Activated T-helper 17 cell treated with anti-CD3 and anti-CD28 coated beads, Interleukin-2, amount 50 U/mL, for 72 hours (primary cell): ENCODE results near the gene LSM12. TPM values are rescaled to one million over a fixed set of nuclear protein-coding genes. Genes with fewer than 3 reads are reported as not detected.

Experiments used
- ATAC-seq: fragments of 150-1000 bp; cut with Tn5 transposase; replicated peaks from 2 replicates; pipeline ENCODE4 v1.10.0; 2021; ENCODE audit warnings: mild to moderate bottlenecking, moderate library complexity
- H3K27ac Mint-ChIP-seq: one replicate; pipeline ENCODE4 v1.8.0; 2022; ENCODE audit warnings: mixed read lengths
- H3K27me3 Mint-ChIP-seq: one replicate; pipeline ENCODE4 v1.8.0; 2022; ENCODE audit warnings: mixed read lengths
- H3K36me3 Mint-ChIP-seq: one replicate; pipeline ENCODE4 v1.8.0; 2022; ENCODE audit warnings: low read depth, mild to moderate bottlenecking, mixed read lengths
- H3K4me1 Mint-ChIP-seq: one replicate; pipeline ENCODE4 v1.8.0; 2022; ENCODE audit warnings: mixed read lengths
- H3K4me3 Mint-ChIP-seq: one replicate; pipeline ENCODE4 v1.8.0; 2022; ENCODE audit warnings: mild to moderate bottlenecking, mixed read lengths
- H3K9me3 Mint-ChIP-seq: one replicate; pipeline ENCODE4 v1.8.0; 2022; ENCODE audit warnings: mixed read lengths
- total RNA-seq, 2 donors: library from RNA; stranded (reverse); gene quantifications; one replicate each; pipeline ENCODE4 v1.2.3, GENCODE V29; 2022

Gene LSM12
- total RNA-seq, 2 donors from 2014 or later, result 78.6 to 87.6 TPM

- Mint-ChIP-seq H3K27ac (peak overlapping the region; percentile 55), H3K4me1 (peaks cover 6% of the 10 kb centered on the region), H3K36me3 (peaks cover 41% of the 10 kb centered on the region), H3K27me3 (no peaks in the 10 kb centered on the region), H3K9me3 (no peaks in the 10 kb centered on the region), H3K4me3 (peak overlapping the region; percentile 47)
- peak; percentile 95 for ATAC-seq
Measured at GRCh38 chr17:44086364-44087311, 20.2 kb upstream of the LSM12 start.

GRCh38 chr17:44085908-44086307 is 19.4 kb upstream of the LSM12 start:
- ATAC-seq, result no peak
- Mint-ChIP-seq H3K27ac (peak overlapping the region; percentile 55), H3K27me3 (no peaks in the 10 kb centered on the region), H3K4me3 (no peak overlapping the region), H3K4me1 (peaks cover 6% of the 10 kb centered on the region), H3K36me3 (peaks cover 43% of the 10 kb centered on the region), H3K9me3 (no peaks in the 10 kb centered on the region)

DNA sequence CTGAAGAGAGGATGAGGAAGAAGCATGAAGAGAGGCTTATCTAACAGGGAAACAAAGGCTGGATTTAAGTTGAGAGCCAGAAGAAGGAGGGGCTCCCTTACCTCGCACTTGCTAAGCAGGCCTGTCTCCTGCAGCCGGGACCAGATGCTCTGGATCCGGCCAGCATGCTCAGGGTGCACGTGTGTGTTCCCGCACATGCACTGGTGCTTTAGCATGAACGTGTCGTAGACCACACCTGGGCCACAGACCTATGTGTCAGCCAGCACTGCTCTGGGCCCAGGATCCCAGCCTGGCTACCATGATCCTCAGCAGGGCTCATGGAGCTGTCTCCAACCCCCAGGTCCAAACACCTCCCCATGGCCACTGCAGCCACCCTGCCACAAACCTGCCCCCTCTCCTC is 18.4 kb upstream of the LSM12 start:
- ATAC-seq, result no peak
- Mint-ChIP-seq H3K4me1 (peaks cover 6% of the 10 kb centered on the region), H3K27ac (no peak overlapping the region), H3K4me3 (no peak overlapping the region), H3K27me3 (no peaks in the 10 kb centered on the region), H3K36me3 (peaks cover 52% of the 10 kb centered on the region), H3K9me3 (no peaks in the 10 kb centered on the region)

- Mint-ChIP-seq H3K4me3 (no peak overlapping the region), H3K36me3 (peaks cover 55% of the 10 kb centered on the region), H3K27ac (no peak overlapping the region), H3K27me3 (no peaks in the 10 kb centered on the region), H3K4me1 (peaks cover 6% of the 10 kb centered on the region), H3K9me3 (no peaks in the 10 kb centered on the region)
- no peak for ATAC-seq
Measured at GRCh38 chr17:44084131-44084538, 17.7 kb upstream of the LSM12 start.

- Mint-ChIP-seq H3K27me3 (no peaks in the 10 kb centered on the region), H3K27ac (no peak overlapping the region), H3K4me3 (no peak overlapping the region), H3K4me1 (peaks cover 6% of the 10 kb centered on the region), H3K36me3 (peaks cover 48% of the 10 kb centered on the region), H3K9me3 (no peaks in the 10 kb centered on the region)
- no peak for ATAC-seq
Measured at GRCh38 chr17:44083250-44083849, 16.9 kb upstream of the LSM12 start.

DNA sequence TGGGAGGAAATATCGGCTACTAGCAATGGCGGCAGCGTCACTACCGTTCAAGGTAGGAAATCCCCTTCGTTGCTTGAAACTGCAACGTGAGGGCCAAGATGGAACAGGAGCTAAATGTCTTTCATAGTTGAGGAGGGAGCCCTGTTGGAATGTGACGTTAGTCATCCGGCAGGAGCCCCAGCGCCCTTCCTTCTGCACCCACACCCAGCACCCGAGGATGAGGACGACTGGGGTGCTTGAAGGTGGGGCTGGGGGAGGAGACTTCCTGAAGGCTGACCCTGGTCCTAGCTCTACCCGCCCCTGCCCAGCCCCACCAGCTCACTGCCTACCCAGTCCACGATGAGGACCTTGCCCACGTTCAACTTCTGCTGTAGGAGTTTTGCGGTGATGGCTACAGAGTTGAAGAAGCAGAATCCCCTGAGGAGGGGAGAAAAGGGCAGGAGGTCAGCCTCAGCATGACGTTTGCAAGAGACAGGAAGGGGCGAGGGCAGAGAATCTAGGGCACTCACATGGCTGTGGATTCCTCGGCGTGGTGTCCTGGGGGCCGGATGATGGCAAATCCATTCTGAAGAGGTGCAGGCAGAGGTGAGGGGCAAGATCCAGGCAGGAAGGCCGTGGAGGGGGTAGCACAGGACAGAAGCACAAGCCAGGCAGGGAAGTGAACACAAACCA is 15.9 kb upstream of the LSM12 start:
- ATAC-seq, result no peak
- Mint-ChIP-seq H3K36me3 (peaks cover 54% of the 10 kb centered on the region), H3K4me3 (no peak overlapping the region), H3K27ac (peak overlapping the region; percentile 18), H3K9me3 (no peaks in the 10 kb centered on the region), H3K4me1 (peaks cover 6% of the 10 kb centered on the region), H3K27me3 (no peaks in the 10 kb centered on the region)

DNA sequence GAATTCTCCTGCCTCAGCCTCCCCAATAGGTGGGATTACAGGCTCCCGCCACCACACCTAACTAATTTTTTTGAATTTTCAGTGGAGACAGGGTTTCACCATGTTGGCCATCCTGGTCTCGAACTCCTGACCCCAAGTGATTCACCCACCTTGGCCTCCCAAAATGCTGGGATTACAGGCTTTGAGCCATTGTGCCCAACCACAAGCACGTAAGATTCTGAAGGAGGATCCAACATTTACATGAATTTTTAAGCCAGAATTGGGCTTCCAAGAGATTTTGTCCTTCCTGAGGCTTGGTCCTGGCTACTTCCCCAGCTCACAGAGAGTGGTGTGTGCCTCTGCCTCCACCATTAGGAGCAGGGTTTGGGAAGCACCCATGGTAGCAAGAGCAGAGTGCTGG is 15.2 kb upstream of the LSM12 start:
- no peak for ATAC-seq

GRCh38 chr17:44079877-44080821 is 13.7 kb upstream of the LSM12 start:
- no peak overlapping the region for H3K4me3 Mint-ChIP-seq
- peak overlapping the region; percentile 27 for H3K27ac Mint-ChIP-seq

More for the DNA sequence above, 15.2 kb upstream of the LSM12 start:
- peaks cover under 1% of the 10 kb centered on the region for H3K4me1 Mint-ChIP-seq
- no peaks in the 10 kb centered on the region for H3K9me3 Mint-ChIP-seq
- H3K27me3 Mint-ChIP-seq, result no peaks in the 10 kb centered on the region
- H3K27ac Mint-ChIP-seq, result peak overlapping the region; percentile 54
- H3K4me3 Mint-ChIP-seq, result no peak overlapping the region
- peaks cover 57% of the 10 kb centered on the region for H3K36me3 Mint-ChIP-seq

DNA sequence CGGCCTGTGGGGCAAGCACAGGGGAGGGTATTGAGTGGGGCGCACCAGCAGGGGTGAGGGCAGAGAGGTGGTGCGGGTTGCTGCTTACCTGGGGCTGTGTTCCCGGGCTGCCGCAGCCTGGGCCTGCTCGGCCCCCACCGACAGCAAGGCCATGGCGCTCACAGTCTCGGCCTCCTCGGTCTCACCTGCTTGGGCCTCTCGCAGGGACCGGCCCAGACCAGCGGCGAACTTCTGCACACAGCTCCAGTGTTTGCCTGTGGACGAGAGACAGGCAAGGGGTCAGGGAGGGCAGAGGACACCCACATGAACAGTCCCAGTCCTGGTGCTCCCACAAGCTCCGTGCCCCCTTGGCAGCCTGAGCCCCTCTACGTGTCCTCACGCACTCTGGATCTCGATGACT is 11.9 kb upstream of the LSM12 start:
- Mint-ChIP-seq H3K9me3 (no peaks in the 10 kb centered on the region), H3K4me3 (no peak overlapping the region), H3K27ac (peak overlapping the region; percentile 47), H3K36me3 (peaks cover 51% of the 10 kb centered on the region), H3K4me1 (no peaks in the 10 kb centered on the region), H3K27me3 (no peaks in the 10 kb centered on the region)
- ATAC-seq, result no peak

More at GRCh38 chr17:44079877-44080821, 13.7 kb upstream of the LSM12 start:
- Mint-ChIP-seq H3K4me1 (no peaks in the 10 kb centered on the region), H3K9me3 (no peaks in the 10 kb centered on the region), H3K27me3 (no peaks in the 10 kb centered on the region), H3K36me3 (peaks cover 59% of the 10 kb centered on the region)
- no peak for ATAC-seq

GRCh38 chr17:44077595-44077909 is 11.1 kb upstream of the LSM12 start:
- ATAC-seq, result no peak
- Mint-ChIP-seq H3K4me3 (no peak overlapping the region), H3K4me1 (no peaks in the 10 kb centered on the region), H3K27ac (no peak overlapping the region), H3K27me3 (no peaks in the 10 kb centered on the region), H3K9me3 (no peaks in the 10 kb centered on the region), H3K36me3 (peaks cover 42% of the 10 kb centered on the region)

DNA sequence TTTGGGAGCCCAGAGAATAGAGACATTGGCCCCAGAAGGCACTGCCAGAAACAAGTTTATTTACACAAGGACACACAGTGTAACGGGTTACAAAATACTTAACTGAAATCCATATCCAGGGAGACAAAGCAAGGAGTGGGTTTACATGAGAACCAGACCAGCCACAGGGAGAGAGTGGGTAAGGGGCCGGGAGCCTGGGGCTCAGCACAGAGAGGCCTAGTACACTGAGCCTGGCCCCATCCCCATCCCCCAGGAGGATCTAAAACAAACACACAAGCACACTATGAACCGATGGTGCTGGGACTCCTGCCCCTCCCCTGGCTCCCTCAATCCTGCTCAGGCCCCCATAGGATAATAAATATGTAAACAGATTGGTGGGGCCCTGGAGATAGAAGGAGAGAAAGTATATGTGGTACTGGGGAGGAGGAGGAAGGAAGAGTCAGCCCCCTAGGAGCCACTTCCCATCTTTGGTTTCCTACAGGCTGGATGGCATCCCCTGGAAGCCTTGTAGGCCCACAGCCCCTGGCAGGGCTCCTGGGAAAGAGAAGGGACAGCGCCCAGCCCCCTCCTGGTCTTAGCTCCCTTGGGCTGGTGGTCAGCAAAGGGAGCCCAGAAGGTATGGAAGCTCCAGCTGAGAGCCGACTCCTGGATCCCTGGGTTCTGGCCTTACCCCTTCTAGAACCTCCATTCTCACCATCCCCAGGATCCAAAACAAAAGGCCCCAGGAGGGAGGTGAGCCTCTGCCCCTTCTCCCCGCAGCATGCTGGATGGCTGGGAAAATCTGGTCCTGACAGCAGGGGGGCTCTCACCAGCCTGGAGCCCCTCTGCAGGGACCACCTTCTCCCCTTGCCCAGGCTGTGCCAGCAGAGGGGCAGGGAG is 10.5 kb upstream of the LSM12 start:
- Mint-ChIP-seq H3K27ac (peak overlapping the region; percentile 81), H3K9me3 (no peaks in the 10 kb centered on the region), H3K4me3 (no peak overlapping the region), H3K36me3 (peaks cover 36% of the 10 kb centered on the region), H3K27me3 (no peaks in the 10 kb centered on the region), H3K4me1 (peaks cover 3% of the 10 kb centered on the region)
- ATAC-seq, result no peak

DNA sequence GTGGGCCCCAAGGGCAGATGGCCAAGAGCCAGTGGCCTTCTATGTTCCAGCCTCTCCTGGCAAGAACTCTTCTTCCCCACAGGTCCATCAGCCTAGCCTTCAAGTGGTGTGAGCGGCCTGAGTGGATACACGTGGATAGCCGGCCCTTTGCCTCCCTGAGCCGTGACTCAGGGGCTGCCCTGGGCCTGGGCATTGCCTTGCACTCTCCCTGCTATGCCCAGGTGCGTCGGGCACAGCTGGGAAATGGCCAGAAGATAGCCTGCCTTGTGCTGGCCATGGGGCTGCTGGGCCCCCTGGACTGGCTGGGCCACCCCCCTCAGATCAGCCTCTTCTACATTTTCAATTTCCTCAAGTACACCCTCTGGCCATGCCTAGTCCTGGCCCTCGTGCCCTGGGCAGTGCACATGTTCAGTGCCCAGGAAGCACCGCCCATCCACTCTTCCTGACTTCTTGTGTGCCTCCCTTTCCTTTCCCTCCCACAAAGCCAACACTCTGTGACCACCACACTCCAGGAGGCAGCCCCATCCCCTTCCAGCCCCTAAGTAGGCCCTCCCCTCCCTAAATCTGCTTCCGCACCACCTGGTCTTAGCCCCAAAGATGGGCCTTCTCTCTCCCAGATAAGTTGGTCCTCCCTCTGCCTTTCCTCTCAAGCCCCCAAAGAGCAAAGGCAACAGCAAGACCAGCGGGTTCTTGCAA is 9.3 kb upstream of the LSM12 start:
- Mint-ChIP-seq H3K27me3 (no peaks in the 10 kb centered on the region), H3K9me3 (no peaks in the 10 kb centered on the region), H3K27ac (peak overlapping the region; percentile 81), H3K36me3 (peaks cover 30% of the 10 kb centered on the region), H3K4me1 (peaks cover 8% of the 10 kb centered on the region), H3K4me3 (no peak overlapping the region)
- ATAC-seq, result no peak

DNA sequence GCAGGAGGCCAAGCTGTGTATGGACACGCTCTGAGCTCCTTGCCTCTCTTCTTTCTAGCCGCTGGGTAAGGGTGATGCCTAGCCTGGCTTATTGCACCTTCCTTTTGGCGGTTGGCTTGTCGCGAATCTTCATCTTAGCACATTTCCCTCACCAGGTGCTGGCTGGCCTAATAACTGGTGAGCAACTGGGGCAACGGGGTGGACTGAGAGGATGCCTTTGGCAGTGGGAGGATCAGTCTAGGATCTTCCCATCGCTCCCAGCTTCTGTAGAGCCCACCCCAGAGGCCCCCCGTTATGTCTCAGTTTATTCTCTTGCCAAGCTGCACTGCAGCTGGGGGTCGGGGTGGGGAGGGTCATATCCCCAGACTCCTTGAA is 8.4 kb upstream of the LSM12 start:
- peaks cover 11% of the 10 kb centered on the region for H3K4me1 Mint-ChIP-seq
- no peaks in the 10 kb centered on the region for H3K27me3 Mint-ChIP-seq
- ATAC-seq, result no peak
- H3K9me3 Mint-ChIP-seq, result no peaks in the 10 kb centered on the region
- H3K27ac Mint-ChIP-seq, result peak overlapping the region; percentile 81
- peaks cover 21% of the 10 kb centered on the region for H3K36me3 Mint-ChIP-seq
- no peak overlapping the region for H3K4me3 Mint-ChIP-seq
